OCI-LY7 (cell line): ENCODE results near the gene ADAMTS5.

Source experiments
- EZH2phosphoT487 ChIP-seq: fragments of 200-600 bp; sonication (generic); IDR thresholded peaks from 2 replicates; pipeline ENCODE4 v1.6.1; 2018; ENCODE audit warnings: low read depth, borderline replicate concordance, mild to moderate bottlenecking, mixed run types, antibody characterized with exemption, low read length, moderate library complexity, mixed read lengths
- TF ChIP-seq, protein P1 (sequence below): fragments of 200-600 bp; sonication (generic); conservative IDR thresholded peaks from 2 replicates; pipeline ENCODE4 v1.5.1; 2014; ENCODE audit warnings: mild to moderate bottlenecking, antibody characterized with exemption, low read length, moderate library complexity, mixed read lengths

- TF ChIP-seq, protein P1, sequence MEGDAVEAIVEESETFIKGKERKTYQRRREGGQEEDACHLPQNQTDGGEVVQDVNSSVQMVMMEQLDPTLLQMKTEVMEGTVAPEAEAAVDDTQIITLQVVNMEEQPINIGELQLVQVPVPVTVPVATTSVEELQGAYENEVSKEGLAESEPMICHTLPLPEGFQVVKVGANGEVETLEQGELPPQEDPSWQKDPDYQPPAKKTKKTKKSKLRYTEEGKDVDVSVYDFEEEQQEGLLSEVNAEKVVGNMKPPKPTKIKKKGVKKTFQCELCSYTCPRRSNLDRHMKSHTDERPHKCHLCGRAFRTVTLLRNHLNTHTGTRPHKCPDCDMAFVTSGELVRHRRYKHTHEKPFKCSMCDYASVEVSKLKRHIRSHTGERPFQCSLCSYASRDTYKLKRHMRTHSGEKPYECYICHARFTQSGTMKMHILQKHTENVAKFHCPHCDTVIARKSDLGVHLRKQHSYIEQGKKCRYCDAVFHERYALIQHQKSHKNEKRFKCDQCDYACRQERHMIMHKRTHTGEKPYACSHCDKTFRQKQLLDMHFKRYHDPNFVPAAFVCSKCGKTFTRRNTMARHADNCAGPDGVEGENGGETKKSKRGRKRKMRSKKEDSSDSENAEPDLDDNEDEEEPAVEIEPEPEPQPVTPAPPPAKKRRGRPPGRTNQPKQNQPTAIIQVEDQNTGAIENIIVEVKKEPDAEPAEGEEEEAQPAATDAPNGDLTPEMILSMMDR = no peak
- TF ChIP-seq EZH2phosphoT487 = no peak
Measured at GRCh38 chr21:26973226-26973625, 6.3 kb upstream of the ADAMTS5 start.
